ENCODE data around the gene GDPD4.

GDPD4 gene

GRCh38 chr11:77289737-77290136 is 11.7 kb downstream of the GDPD4 start:
- no peak for DNase-seq

- no peak for DNase-seq
Measured at GRCh38 chr11:77287615-77288273, 13.7 kb downstream of the GDPD4 start.

GRCh38 chr11:77287136-77287535 is 14.3 kb downstream of the GDPD4 start:
- no peak for DNase-seq

GRCh38 chr11:77284476-77285468 is 16.7 kb downstream of the GDPD4 start:
- no peak for DNase-seq

GRCh38 chr11:77283101-77283500 is 18.4 kb downstream of the GDPD4 start:
- DNase-seq = no peak

GRCh38 chr11:77278595-77279506 is 22.6 kb downstream of the GDPD4 start:
- no peak for DNase-seq

GRCh38 chr11:77276271-77276670 is 25.2 kb downstream of the GDPD4 start:
- no peak for DNase-seq

- DNase-seq = no peak
Measured at GRCh38 chr11:77270921-77271320, 30.6 kb downstream of the GDPD4 start.

GRCh38 chr11:77269484-77270123 is 31.9 kb downstream of the GDPD4 start:
- no peak for DNase-seq

GRCh38 chr11:77267962-77268361 is 33.5 kb downstream of the GDPD4 start:
- no peak for DNase-seq

GRCh38 chr11:77266766-77267165 is 34.7 kb downstream of the GDPD4 start:
- no peak for DNase-seq

- no peak for DNase-seq
Measured at GRCh38 chr11:77262803-77263202, 38.7 kb downstream of the GDPD4 start.

GRCh38 chr11:77259641-77260040 is 41.8 kb downstream of the GDPD4 start:
- DNase-seq = no peak

GRCh38 chr11:77253690-77254089 is 47.8 kb downstream of the GDPD4 start:
- no peak for DNase-seq

- DNase-seq = no peak
Measured at GRCh38 chr11:77252555-77253270, 48.8 kb downstream of the GDPD4 start.

- DNase-seq = no peak
Measured at GRCh38 chr11:77250881-77251640, 50.4 kb downstream of the GDPD4 start.

GRCh38 chr11:77249427-77249826 is 52.1 kb downstream of the GDPD4 start:
- DNase-seq = no peak

GRCh38 chr11:77244277-77245027 is 57.0 kb downstream of the GDPD4 start:
- no peak for DNase-seq

GRCh38 chr11:77236901-77237300 is 64.6 kb downstream of the GDPD4 start:
- no peak for DNase-seq

GRCh38 chr11:77233011-77233410 is 68.5 kb downstream of the GDPD4 start:
- DNase-seq = no peak
